Endothelial cell (in vitro differentiated cells): ENCODE measurements around the gene BANP. TPM values are rescaled to one million over a fixed set of nuclear protein-coding genes. Genes with fewer than 3 reads are reported as not detected.
"Not testable (repeated sequence)": the region's sequence is repeated elsewhere in the genome, so short reads cannot be mapped to it uniquely, and the experiment has no call there.

Experiments
- DNase-seq: peaks from one replicate; pipeline ENCODE4 v3.0.0; 2021; ENCODE audit warnings: low spot score
- H3K27ac Mint-ChIP-seq: one replicate; pipeline ENCODE4 v1.8.0; 2021; ENCODE audit warnings: mixed read lengths, inconsistent platforms; ENCODE audit not compliant: unreplicated experiment
- H3K27me3 Mint-ChIP-seq: one replicate; pipeline ENCODE4 v1.8.0; 2021; ENCODE audit warnings: mild to moderate bottlenecking, moderate library complexity, mixed read lengths, inconsistent platforms; ENCODE audit not compliant: unreplicated experiment
- H3K36me3 Mint-ChIP-seq: one replicate; pipeline ENCODE4 v1.8.0; 2021; ENCODE audit warnings: mild to moderate bottlenecking, low read depth, mixed read lengths, inconsistent platforms; ENCODE audit not compliant: unreplicated experiment
- H3K4me1 Mint-ChIP-seq: one replicate; pipeline ENCODE4 v1.8.0; 2021; ENCODE audit warnings: mild to moderate bottlenecking, mixed read lengths, inconsistent platforms; ENCODE audit not compliant: unreplicated experiment
- H3K4me3 Mint-ChIP-seq: one replicate; pipeline ENCODE4 v1.8.0; 2021; ENCODE audit warnings: mild to moderate bottlenecking, mixed read lengths, inconsistent platforms; ENCODE audit not compliant: unreplicated experiment
- H3K9me3 Mint-ChIP-seq: one replicate; pipeline ENCODE4 v1.8.0; 2021; ENCODE audit warnings: mixed read lengths, inconsistent platforms; ENCODE audit not compliant: unreplicated experiment
- total RNA-seq: library from RNA; stranded (reverse); fragmentation: NEBNext Ultra II Directional; extraction: Animal tissue kit (Norgen Biotek cat#: 25700); gene quantifications from one replicate; pipeline ENCODE4 v1.2.1, GENCODE V29; 2021; ENCODE audit not compliant: unreplicated experiment
- TF ChIP-seq, protein P1 (sequence below): fragments of 200-600 bp; sonication (generic); IDR thresholded peaks from one replicate; pipeline ENCODE4 v1.5.0; 2021; ENCODE audit warnings: antibody characterized with exemption; ENCODE audit not compliant: unreplicated experiment

The BANP gene
- total RNA-seq, 1 donor from 2014 or later, result 33.3 TPM

GRCh38 chr16:87974178-87974577 is 22.9 kb downstream of the BANP start:
- no peak for DNase-seq
- no peaks in the 10 kb centered on the region for H3K9me3 Mint-ChIP-seq
- peaks cover 41% of the 10 kb centered on the region for H3K36me3 Mint-ChIP-seq
- TF ChIP-seq, protein P1, sequence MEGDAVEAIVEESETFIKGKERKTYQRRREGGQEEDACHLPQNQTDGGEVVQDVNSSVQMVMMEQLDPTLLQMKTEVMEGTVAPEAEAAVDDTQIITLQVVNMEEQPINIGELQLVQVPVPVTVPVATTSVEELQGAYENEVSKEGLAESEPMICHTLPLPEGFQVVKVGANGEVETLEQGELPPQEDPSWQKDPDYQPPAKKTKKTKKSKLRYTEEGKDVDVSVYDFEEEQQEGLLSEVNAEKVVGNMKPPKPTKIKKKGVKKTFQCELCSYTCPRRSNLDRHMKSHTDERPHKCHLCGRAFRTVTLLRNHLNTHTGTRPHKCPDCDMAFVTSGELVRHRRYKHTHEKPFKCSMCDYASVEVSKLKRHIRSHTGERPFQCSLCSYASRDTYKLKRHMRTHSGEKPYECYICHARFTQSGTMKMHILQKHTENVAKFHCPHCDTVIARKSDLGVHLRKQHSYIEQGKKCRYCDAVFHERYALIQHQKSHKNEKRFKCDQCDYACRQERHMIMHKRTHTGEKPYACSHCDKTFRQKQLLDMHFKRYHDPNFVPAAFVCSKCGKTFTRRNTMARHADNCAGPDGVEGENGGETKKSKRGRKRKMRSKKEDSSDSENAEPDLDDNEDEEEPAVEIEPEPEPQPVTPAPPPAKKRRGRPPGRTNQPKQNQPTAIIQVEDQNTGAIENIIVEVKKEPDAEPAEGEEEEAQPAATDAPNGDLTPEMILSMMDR, result no peak
- peaks cover 5% of the 10 kb centered on the region for H3K4me1 Mint-ChIP-seq
- peak overlapping the region; percentile 26 for H3K27ac Mint-ChIP-seq
- H3K4me3 Mint-ChIP-seq, result no peak overlapping the region
- H3K27me3 Mint-ChIP-seq, result peaks cover 1% of the 10 kb centered on the region

DNA sequence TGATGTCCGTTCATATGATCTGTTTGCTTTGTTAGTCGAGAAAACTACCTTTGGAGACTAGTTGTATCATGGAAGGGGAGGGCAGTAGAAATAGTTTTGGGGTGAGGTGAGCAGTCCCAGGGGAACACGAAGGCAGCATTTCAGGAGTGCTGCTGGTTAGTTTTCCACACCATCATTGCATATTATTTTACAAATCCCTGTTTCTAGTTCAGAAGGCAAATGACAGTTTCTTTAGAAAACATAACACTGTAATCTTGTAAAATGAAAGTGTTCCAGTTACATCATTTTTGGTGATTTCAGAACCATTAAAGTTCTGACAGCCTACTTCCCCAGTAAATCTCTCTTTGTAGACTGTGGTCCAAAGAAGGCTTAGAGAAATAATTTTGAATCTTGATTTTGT is 25.4 kb downstream of the BANP start:
- no peak overlapping the region for H3K4me3 Mint-ChIP-seq
- no peaks in the 10 kb centered on the region for H3K9me3 Mint-ChIP-seq
- H3K36me3 Mint-ChIP-seq, result peaks cover 36% of the 10 kb centered on the region
- H3K4me1 Mint-ChIP-seq, result peaks cover 5% of the 10 kb centered on the region
- TF ChIP-seq, protein P1, result no peak
- no peak for DNase-seq
- no peak overlapping the region for H3K27ac Mint-ChIP-seq
- no peaks in the 10 kb centered on the region for H3K27me3 Mint-ChIP-seq

DNA sequence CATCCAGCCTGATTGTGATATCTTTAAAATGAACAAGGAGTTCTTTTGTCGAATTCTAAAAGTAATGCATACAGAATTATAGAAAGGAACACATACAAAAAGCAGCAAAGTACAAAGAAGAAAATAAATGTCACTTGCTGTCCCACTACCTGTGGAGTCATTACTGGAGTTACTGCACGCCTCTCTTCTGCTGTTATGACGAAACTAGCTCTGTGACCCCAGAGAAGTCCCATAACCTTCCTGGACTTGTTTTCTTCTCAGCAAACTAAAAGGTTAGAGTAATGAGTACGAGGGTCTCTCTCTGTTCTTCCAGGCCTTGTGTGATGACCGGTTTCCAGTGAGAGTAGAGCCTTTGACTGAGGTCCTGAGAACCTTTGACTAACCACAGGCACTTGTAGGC is 26.9 kb downstream of the BANP start:
- Mint-ChIP-seq H3K27ac (no peak overlapping the region), H3K4me3 (no peak overlapping the region), H3K9me3 (no peaks in the 10 kb centered on the region), H3K27me3 (no peaks in the 10 kb centered on the region), H3K4me1 (peaks cover 5% of the 10 kb centered on the region), H3K36me3 (peaks cover 36% of the 10 kb centered on the region)
- DNase-seq, result no peak
- TF ChIP-seq, protein P1, result no peak

GRCh38 chr16:87979352-87979751 is 28.1 kb downstream of the BANP start:
- Mint-ChIP-seq H3K4me1 (peaks cover 2% of the 10 kb centered on the region), H3K4me3 (no peak overlapping the region), H3K27me3 (no peaks in the 10 kb centered on the region), H3K27ac (no peak overlapping the region), H3K9me3 (no peaks in the 10 kb centered on the region), H3K36me3 (peaks cover 36% of the 10 kb centered on the region)
- no peak for DNase-seq
- TF ChIP-seq, protein P1, result no peak

DNA sequence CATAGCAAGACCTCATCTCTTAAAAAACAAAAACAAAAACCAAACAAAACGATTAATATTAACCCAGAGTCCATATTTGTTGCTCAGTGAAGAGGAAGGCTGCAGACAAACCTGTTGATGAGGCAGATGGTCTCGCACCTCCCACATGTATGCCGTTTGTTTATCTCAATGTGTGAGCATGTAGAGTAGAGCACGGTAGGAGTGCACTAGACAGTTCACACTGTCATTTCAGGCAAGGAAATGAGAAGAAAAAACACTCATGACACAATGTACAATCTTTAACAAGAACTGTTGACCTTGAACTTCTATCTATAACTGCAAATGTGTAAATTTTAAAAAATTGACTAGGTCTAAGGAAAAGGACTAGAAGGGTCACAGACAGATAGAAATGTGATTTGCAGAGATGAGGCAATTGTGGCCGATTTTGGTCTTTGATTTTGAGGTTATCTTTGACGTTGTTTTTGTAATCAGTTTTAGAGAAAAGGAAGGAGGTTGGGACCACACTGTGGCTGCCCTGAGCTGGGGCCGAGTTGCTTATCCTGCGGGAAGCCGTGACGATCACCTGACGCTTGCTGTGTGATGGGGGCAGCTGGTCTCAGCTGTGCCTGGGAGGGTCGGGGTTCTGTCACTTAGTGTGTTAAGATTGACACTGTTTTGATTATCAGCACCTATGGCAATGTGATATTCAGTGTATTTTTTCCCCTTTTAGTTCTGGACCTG is 28.8 kb downstream of the BANP start:
- not testable (repeated sequence) for H3K27me3 Mint-ChIP-seq, H3K9me3 Mint-ChIP-seq, H3K4me1 Mint-ChIP-seq, H3K4me3 Mint-ChIP-seq, H3K27ac Mint-ChIP-seq, DNase-seq
- peaks cover 37% of the 10 kb centered on the region for H3K36me3 Mint-ChIP-seq

- not testable (repeated sequence) for H3K4me1 Mint-ChIP-seq, H3K27me3 Mint-ChIP-seq, DNase-seq, H3K9me3 Mint-ChIP-seq, H3K27ac Mint-ChIP-seq, H3K4me3 Mint-ChIP-seq
- H3K36me3 Mint-ChIP-seq, result peaks cover 37% of the 10 kb centered on the region
Observed at GRCh38 chr16:87981376-87981775, 30.1 kb downstream of the BANP start.
